ENCODE results near the gene PSMD9.
A peak's percentile ranks its signal among the peaks of the same experiment; 100 is the strongest.

Gene PSMD9

GRCh38 chr12:121888478-121889273, at the start of gene PSMD9:
Gene PSMD9, plus strand, starts transcription at chr12:121888790. Its CDS starts 67 bp downstream, at chr12:121888857.
- H3K4me1 Mint-ChIP-seq: peaks cover 39% of the 10 kb centered on the region
- peaks cover 6% of the 10 kb centered on the region for H3K36me3 Mint-ChIP-seq (ENCODE audit: low read depth)
- peak within 1 kb of the TSS; percentile 97 for H3K4me3 Mint-ChIP-seq
- H3K9me3 Mint-ChIP-seq: no peaks in the 10 kb centered on the region
- peaks cover 2% of the 10 kb centered on the region for H3K27me3 Mint-ChIP-seq (ENCODE audit: low read depth, poor library complexity)
- peak; percentile 98 for DNase-seq
- TF ChIP-seq CTCF (IDR thresholded peaks at IDR 0.05): peak; percentile 56
- H3K27ac Mint-ChIP-seq: peak within 1 kb of the TSS; percentile 100

DNA sequence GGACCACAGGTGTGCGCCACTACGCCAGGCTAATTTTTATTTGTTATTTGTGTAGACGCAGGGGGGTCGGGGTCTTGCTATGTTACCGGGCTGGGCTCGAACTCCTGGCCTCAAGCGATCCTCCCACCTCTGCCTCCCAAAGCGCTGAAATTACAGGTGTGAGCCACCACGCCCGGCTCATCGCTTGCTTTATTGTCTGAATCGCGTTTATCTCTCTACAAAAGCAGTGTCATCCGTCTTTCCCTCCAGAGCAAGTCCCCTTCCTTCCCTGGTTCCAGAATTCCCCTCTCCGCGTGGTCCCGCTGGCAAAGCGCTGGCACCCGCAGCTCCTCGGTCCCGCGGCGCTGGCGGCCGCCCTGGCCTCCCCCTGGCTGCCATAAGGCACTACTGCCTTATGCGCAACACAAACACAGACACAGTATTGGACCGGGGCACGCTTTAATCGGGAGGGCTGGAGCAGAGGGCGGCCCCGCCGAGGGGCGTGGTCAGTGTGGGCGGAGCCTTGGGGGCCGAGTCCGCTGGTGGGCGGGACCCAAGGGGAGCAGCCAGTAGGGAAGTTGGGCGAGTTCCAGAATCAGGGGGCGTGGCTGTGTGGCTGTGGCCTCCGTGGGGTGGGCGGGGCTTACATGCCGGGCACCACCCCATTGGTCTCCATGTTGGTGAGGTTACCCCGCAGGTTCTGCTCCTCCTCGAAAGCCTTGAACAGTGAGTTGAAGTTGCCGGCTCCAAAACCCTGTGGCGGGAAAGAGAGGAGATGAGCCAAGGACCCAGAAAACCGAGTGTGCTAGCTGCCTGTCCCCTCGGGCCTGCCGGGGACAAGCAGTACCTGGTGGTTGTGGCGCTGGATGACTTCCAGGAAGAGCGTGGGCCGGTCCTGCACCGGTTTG, 49.2 kb upstream of the PSMD9 start:
- H3K27ac Mint-ChIP-seq: peak overlapping the region; percentile 44
- TF ChIP-seq CTCF (IDR thresholded peaks at IDR 0.05): peak; percentile 29
- peak overlapping the region; percentile 91 for H3K4me3 Mint-ChIP-seq
- H3K9me3 Mint-ChIP-seq: peaks cover 7% of the 10 kb centered on the region
- peaks cover 29% of the 10 kb centered on the region for H3K4me1 Mint-ChIP-seq
- peaks cover 26% of the 10 kb centered on the region for H3K27me3 Mint-ChIP-seq (ENCODE audit: low read depth, poor library complexity)
- peak; percentile 100 for DNase-seq
- H3K36me3 Mint-ChIP-seq (ENCODE audit: low read depth): no peaks in the 10 kb centered on the region

- H3K4me1 Mint-ChIP-seq: peaks cover 29% of the 10 kb centered on the region
- no peaks in the 10 kb centered on the region for H3K36me3 Mint-ChIP-seq (ENCODE audit: low read depth)
- TF ChIP-seq CTCF (IDR thresholded peaks at IDR 0.05): no peak
- peaks cover 25% of the 10 kb centered on the region for H3K27me3 Mint-ChIP-seq (ENCODE audit: low read depth, poor library complexity)
- DNase-seq: no peak
- peak overlapping the region; percentile 91 for H3K4me3 Mint-ChIP-seq
- H3K27ac Mint-ChIP-seq: peak overlapping the region; percentile 44
- peaks cover 7% of the 10 kb centered on the region for H3K9me3 Mint-ChIP-seq
Measured at GRCh38 chr12:121839993-121840761, 48.4 kb upstream of the PSMD9 start.

DNA sequence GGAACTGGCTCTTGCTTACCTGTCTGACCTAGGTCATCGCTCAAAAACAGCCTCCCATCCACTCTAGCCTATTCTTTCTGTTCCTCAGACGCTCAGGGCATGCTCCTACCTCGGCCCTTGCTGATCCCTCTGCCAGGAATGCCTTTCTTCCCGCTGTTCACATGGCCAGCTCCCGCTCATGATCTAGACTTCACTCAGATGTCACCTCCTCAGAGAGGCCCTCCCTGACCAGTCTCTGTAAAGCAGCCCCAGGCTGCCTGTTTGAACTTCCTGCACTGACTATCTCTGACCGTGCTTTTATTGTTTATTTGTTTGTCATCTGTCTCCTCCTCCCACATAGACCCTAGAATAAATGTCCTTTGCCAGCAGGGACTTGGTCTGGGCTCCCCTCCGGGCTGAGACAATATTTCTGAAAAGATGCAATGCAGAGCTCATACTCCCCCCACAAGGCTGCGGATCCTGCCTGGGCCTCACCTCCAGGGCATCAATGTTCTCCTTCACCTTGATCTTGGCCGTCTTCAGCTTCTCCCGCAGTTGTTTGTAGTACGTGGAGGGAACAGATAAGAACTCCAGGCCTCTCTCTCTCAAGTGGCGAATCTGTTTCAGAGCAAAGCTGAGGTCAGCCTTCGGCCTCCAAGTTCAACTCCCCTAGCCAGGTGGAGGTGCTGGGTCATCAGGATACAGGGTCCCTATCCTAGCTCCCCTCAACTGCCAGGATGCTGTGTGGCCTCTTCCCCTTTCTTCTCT, 45.2 kb upstream of the PSMD9 start:
- H3K27me3 Mint-ChIP-seq (ENCODE audit: low read depth, poor library complexity): peaks cover 3% of the 10 kb centered on the region
- no peak for TF ChIP-seq CTCF (IDR thresholded peaks at IDR 0.05)
- H3K36me3 Mint-ChIP-seq (ENCODE audit: low read depth): no peaks in the 10 kb centered on the region
- H3K27ac Mint-ChIP-seq: peak overlapping the region; percentile 75
- DNase-seq: no peak
- H3K4me1 Mint-ChIP-seq: peaks cover 29% of the 10 kb centered on the region
- H3K9me3 Mint-ChIP-seq: peaks cover 7% of the 10 kb centered on the region
- no peak overlapping the region for H3K4me3 Mint-ChIP-seq

- H3K9me3 Mint-ChIP-seq: no peaks in the 10 kb centered on the region
- no peak for DNase-seq
- H3K4me1 Mint-ChIP-seq: peaks cover 12% of the 10 kb centered on the region
- no peak for TF ChIP-seq CTCF (IDR thresholded peaks at IDR 0.05)
- no peaks in the 10 kb centered on the region for H3K27me3 Mint-ChIP-seq (ENCODE audit: low read depth, poor library complexity)
- no peak overlapping the region for H3K27ac Mint-ChIP-seq
- no peak overlapping the region for H3K4me3 Mint-ChIP-seq
- no peaks in the 10 kb centered on the region for H3K36me3 Mint-ChIP-seq (ENCODE audit: low read depth)
Measured at GRCh38 chr12:121845701-121846100, 42.9 kb upstream of the PSMD9 start.
